GM12878 (cell line): ENCODE results near the gene APBA1. TPM values are rescaled to one million over a fixed set of nuclear protein-coding genes. Genes with fewer than 3 reads are reported as not detected.

Source experiments
- ATAC-seq: fragments of 200-7000 bp; cut with Tn5 transposase; 3 replicates; pipeline ENCODE4 v1.9.1; 2020; ENCODE audit warnings: mild to moderate bottlenecking, moderate library complexity
- BruUV-seq: library from RNA; stranded (reverse); fragments of 400-500 nt; replicated peaks from 2 replicates; lab custom pipeline; 2021; lab: Mats Ljungman, UMichigan
- CTCF ChIA-PET: fragments of 300-600 bp; sonication (Branson Sonifier 250); formaldehyde crosslinking; extraction: SDS; loops from one replicate; lab custom pipeline; 2021; ENCODE audit warnings: inconsistent platforms; lab: Yijun Ruan, JAX
- POLR2A ChIA-PET: fragments of 350-600 bp; formaldehyde crosslinking; extraction: SDS; loops from one replicate; lab custom pipeline; 2021; ENCODE audit warnings: inconsistent platforms; lab: Charles Lee
- RAD21 ChIA-PET: fragments of 300-600 bp; sonication (Branson Sonifier 250); formaldehyde crosslinking; loops from one replicate; lab custom pipeline; 2023; ENCODE audit warnings: antibody characterized with exemption; ENCODE audit not compliant: unreplicated experiment; lab: Charles Lee
- SMC1A ChIA-PET: fragments of 300-600 bp; sonication (Branson Sonifier 250); formaldehyde crosslinking; loops from one replicate; lab custom pipeline; 2023; ENCODE audit not compliant: unreplicated experiment, uncharacterized antibody; lab: Charles Lee
- DNase-seq: peaks from one replicate; pipeline ENCODE4 v3.0.0-alpha.2; 2011; ENCODE audit warnings: low read depth, low spot score
- FAIRE-seq: peaks from 3 replicates; lab custom pipeline; 2011; peaks lifted over from hg19 to GRCh38; lab: Jason Lieb, UNC
- H2AFZ ChIP-seq: 2 replicates; pipeline ENCODE4 v1.6.0; 2011; ENCODE audit warnings: low read depth, low read length, control low read depth; ENCODE audit not compliant: control insufficient read depth
- H3K27ac ChIP-seq: 2 replicates; pipeline ENCODE4 v1.5.1; 2011; ENCODE audit warnings: control low read depth; ENCODE audit not compliant: control insufficient read depth, insufficient read depth
- H3K27me3 ChIP-seq, 2 experiments: replicated peaks in 1 of 2; 2 replicates each; pipeline versions ENCODE4 v1.6.0 to v1.6.1; 2011; ENCODE audit warnings: low read length in 1 of 2; ENCODE audit not compliant: control insufficient read depth in 2 of 2, insufficient read depth in 2 of 2
- H3K36me3 ChIP-seq, 2 experiments: 2 replicates each; pipeline ENCODE4 v1.5.1; 2011; ENCODE audit warnings: low read length in 1 of 2; ENCODE audit not compliant: control insufficient read depth in 2 of 2, insufficient read depth in 2 of 2
- H3K4me1 ChIP-seq: 2 replicates; pipeline ENCODE4 v1.6.1; 2011; ENCODE audit warnings: mild to moderate bottlenecking, low read length, moderate library complexity, mixed read lengths; ENCODE audit not compliant: control insufficient read depth, insufficient read depth
- H3K4me2 ChIP-seq: 2 replicates; pipeline ENCODE4 v1.6.0; 2011; ENCODE audit warnings: control low read depth; ENCODE audit not compliant: control insufficient read depth, insufficient read depth
- H3K4me3 ChIP-seq: fragments of 200-600 bp; sonication (generic); 2 replicates; pipeline ENCODE4 v1.5.1; 2016
- H3K79me2 ChIP-seq: 2 replicates; pipeline ENCODE4 v1.6.0; 2011; ENCODE audit warnings: low read length; ENCODE audit not compliant: control insufficient read depth, insufficient read depth
- H3K9ac ChIP-seq: 2 replicates; pipeline ENCODE4 v1.8.0; 2011; ENCODE audit warnings: low read length, control low read depth, mixed read lengths; ENCODE audit not compliant: control insufficient read depth, insufficient read depth
- H3K9me3 ChIP-seq: replicated peaks from 3 replicates; pipeline ENCODE4 v1.5.1; 2011; ENCODE audit warnings: mild to moderate bottlenecking, low read length; ENCODE audit not compliant: control insufficient read depth, insufficient read depth
- H4K20me1 ChIP-seq: 2 replicates; pipeline ENCODE4 v1.6.0; 2011; ENCODE audit not compliant: control insufficient read depth, insufficient read depth
- BCL11A ChIP-seq: IDR thresholded peaks from 2 replicates; pipeline ENCODE4 v1.6.1; 2011; ENCODE audit warnings: low read depth, low read length
- CEBPZ ChIP-seq: fragments of 150-350 bp; IDR thresholded peaks from 2 replicates; pipeline ENCODE4 v1.6.1; 2016; ENCODE audit warnings: low read depth, low read length
- CTCF ChIP-seq, 3 experiments: IDR thresholded peaks in 2 of 3; conservative IDR thresholded peaks in 1 of 3; 2 replicates each; pipeline ENCODE4 v1.5.1; 2011; ENCODE audit warnings: low read depth in 3 of 3, low read length in 3 of 3, mild to moderate bottlenecking in 3 of 3, control low read depth in 2 of 3, moderate library complexity in 2 of 3, inconsistent platforms in 1 of 3, mixed read lengths in 1 of 3; ENCODE audit not compliant: control insufficient read depth in 2 of 3, insufficient read depth in 1 of 3; ENCODE audit errors: extremely low read depth in 1 of 3
- ESRRA ChIP-seq: IDR thresholded peaks from 2 replicates; pipeline ENCODE4 v1.6.1; 2012; ENCODE audit warnings: mild to moderate bottlenecking, low read length, improper control_type of control experiment
- HSF1 ChIP-seq: fragments of 150-350 bp; IDR thresholded peaks from 2 replicates; pipeline ENCODE4 v1.6.1; 2014; ENCODE audit warnings: mild to moderate bottlenecking, low read depth, low read length
- JUNB ChIP-seq: IDR thresholded peaks from 2 replicates; pipeline ENCODE4 v1.6.1; 2016; ENCODE audit warnings: antibody characterized with exemption, mild to moderate bottlenecking
- MEF2B ChIP-seq: fragments of 450-650 bp; IDR thresholded peaks from 2 replicates; pipeline ENCODE4 v1.6.1; 2018; ENCODE audit warnings: mild to moderate bottlenecking, moderate library complexity; ENCODE audit not compliant: partially characterized antibody, poor library complexity, severe bottlenecking
- NR2C1 ChIP-seq: fragments of 450-650 bp; IDR thresholded peaks from 2 replicates; pipeline ENCODE4 v1.6.1; 2017; ENCODE audit warnings: antibody characterized with exemption, mild to moderate bottlenecking, moderate library complexity
- PAX5 ChIP-seq: IDR thresholded peaks from 2 replicates; pipeline ENCODE4 v1.6.1; 2011; ENCODE audit warnings: low read depth, low read length, borderline replicate concordance
- PAX8 ChIP-seq: fragments of 450-650 bp; IDR thresholded peaks from 2 replicates; pipeline ENCODE4 v1.6.1; 2017; ENCODE audit warnings: mild to moderate bottlenecking, moderate library complexity
- WGBS: methylation state at CpG from one replicate; pipeline ENCODE4 v1.1.6; 2016; ENCODE audit warnings: low lambda C conversion rate; ENCODE audit not compliant: insufficient replicate concordance, insufficient coverage; ENCODE audit errors: missing lambda C conversion rate; 5-methylcytosine and 5-hydroxymethylcytosine counted together
- in situ Hi-C: fragments of 300-500 bp; cut with MboI; formaldehyde crosslinking; loops from 9 replicates; pipeline ENCODE4 v1.14.3; 2018; ENCODE audit warnings: mixed read lengths
- intact Hi-C: fragments of 100-400 bp; cut with micrococcal nuclease; formaldehyde crosslinking; loops from one replicate; pipeline ENCODE4 v1.14.2; 2022; ENCODE audit not compliant: unreplicated experiment
- polyA plus RNA-seq, 11 experiments: library from polyadenylated mRNA; depleted of rRNA in 4 of 11; unstranded in 6 of 11; stranded (reverse) in 5 of 11; fragments of >200 nt; fragmentation: Nextera tagmentation in 4 of 11; fragmentation: Illumina TruSeq in 1 of 11; extraction: Ambion mirVana in 4 of 11; extraction: Trizol in 1 of 11; gene quantifications; 1 replicate in 1 of 11; 2 replicates in 10 of 11; pipeline versions ENCODE4 v1.2.1 to v1.2.3, GENCODE V29; 2011 to 2016; ENCODE audit warnings: inconsistent platforms in 2 of 11, missing spikeins in 2 of 11, low read depth in 1 of 11
- total RNA-seq, 4 experiments: library from RNA; depleted of rRNA in 3 of 4; stranded (reverse); fragments of >200 nt in 3 of 4; fragmentation: Illumina TruSeq in 1 of 4; extraction: Trizol in 1 of 4; gene quantifications; 2 replicates each; pipeline versions ENCODE4 v1.2.1 to v1.2.3, GENCODE V29; 2013 to 2021

Gene APBA1
- total and polyA plus RNA-seq, 10 of the 15 experiments (the other 5 are each of a cell fraction or from before 2014, with no cell fraction given) = 0.01 to 1.3 (median 0.05) TPM; not detected in 7

GRCh38 chr9:69454321-69454720 is 217.8 kb downstream of the APBA1 start:
- ATAC-seq (no peak), DNase-seq (no peak), FAIRE-seq (no peak)
- H3K4me3 ChIP-seq = no peak overlapping the region
- no peaks in the 10 kb centered on the region for H3K9me3 ChIP-seq
- ChIA-PET SMC1A (no interaction called here), CTCF (no interaction called here), RAD21 (no interaction called here), POLR2A (no interaction called here)
- no peaks in the 10 kb centered on the region for H4K20me1 ChIP-seq
- no peaks in the 10 kb centered on the region for H3K4me1 ChIP-seq
- H3K79me2 ChIP-seq = no peaks in the 10 kb centered on the region
- 5% methylated on average over 2 of the region's 2 CpGs for WGBS
- H3K27me3 ChIP-seq = peaks cover 0 to 6% of the 10 kb centered on the region in 2 experiments; a peak in 2 of 4 replicates
- no TSS peak for BruUV-seq
- TF ChIP-seq BCL11A (no peak), NR2C1 (no peak), JUNB (no peak)
- no peak overlapping the region for H3K4me2 ChIP-seq
- H3K9ac ChIP-seq = no peak overlapping the region
- no peak overlapping the region for H2AFZ ChIP-seq
- intact Hi-C loops = no loop called here
- H3K27ac ChIP-seq = no peak overlapping the region
- no peaks in the 10 kb centered on the region for H3K36me3 ChIP-seq
- in situ Hi-C loops = loop anchor here (5.0 to 10.0 kb wide), 2 partner anchors 48 to 470 kb away; no protein-coding TSS in a partner anchor

GRCh38 chr9:69453746-69454145 is 218.4 kb downstream of the APBA1 start:
- Histone ChIP-seq H3K27me3 (peaks cover 0 to 3% of the 10 kb centered on the region in 2 experiments; a peak in 2 of 4 replicates), H3K4me2 (no peak overlapping the region), H3K4me1 (no peaks in the 10 kb centered on the region), H3K9me3 (no peaks in the 10 kb centered on the region), H3K27ac (no peak overlapping the region), H3K36me3 (no peaks in the 10 kb centered on the region), H4K20me1 (no peaks in the 10 kb centered on the region), H3K4me3 (no peak overlapping the region), H3K9ac (no peak overlapping the region), H3K79me2 (no peaks in the 10 kb centered on the region), H2AFZ (no peak overlapping the region)
- ChIA-PET CTCF (no interaction called here), SMC1A (no interaction called here), RAD21 (no interaction called here), POLR2A (no interaction called here)
- intact Hi-C loops = no loop called here
- in situ Hi-C loops = loop anchor here (5.0 to 10.0 kb wide), 2 partner anchors 49 to 471 kb away; no protein-coding TSS in a partner anchor
- DNase-seq (no peak), FAIRE-seq (no peak), ATAC-seq (no peak)
- WGBS = 29% methylated on average over 2 of the region's 2 CpGs
- no TSS peak for BruUV-seq
- TF ChIP-seq PAX8 (no peak), ESRRA (no peak), HSF1 (no peak), CEBPZ (no peak), PAX5 (no peak), CTCF (IDR thresholded peaks at IDR 0.05 in 2 of 3, conservative IDR thresholded peaks at IDR 0.05 in 1 of 3; ENCODE audit: control insufficient read depth in 2 of 3, extremely low read depth in 1 of 3, insufficient read depth in 1 of 3, low read depth in 3 of 3, low read length in 3 of 3) (no peak), MEF2B (no peak)
